Activated CD8-positive, alpha-beta memory T cell treated with anti-CD3 and anti-CD28 coated beads for 24 hours (primary cell): ENCODE results near the gene INTS6L.
A peak's percentile ranks its signal among the peaks of the same experiment; 100 is the strongest.
"Not testable (repeated sequence)": the region's sequence is repeated elsewhere in the genome, so short reads cannot be mapped to it uniquely, and the experiment has no call there.

Experiments
- DNase-seq: peaks from one replicate; pipeline ENCODE4 v3.0.0-alpha.2; 2020

INTS6L gene

GRCh38 chrX:135528756-135529155 lies 8.3 kb downstream of the INTS6L start:
- DNase-seq: no peak

GRCh38 chrX:135530097-135530496 lies 9.6 kb downstream of the INTS6L start:
- DNase-seq: no peak

- no peak for DNase-seq
Observed at GRCh38 chrX:135531813-135532212, 11.4 kb downstream of the INTS6L start.

GRCh38 chrX:135535077-135535940 lies 14.8 kb downstream of the INTS6L start:
- DNase-seq: no peak

- DNase-seq: no peak
Observed at GRCh38 chrX:135536877-135537276, 16.4 kb downstream of the INTS6L start.

- no peak for DNase-seq
Observed at GRCh38 chrX:135541351-135541750, 20.9 kb downstream of the INTS6L start.

GRCh38 chrX:135543172-135543571 lies 22.7 kb downstream of the INTS6L start:
- no peak for DNase-seq

- DNase-seq: no peak
Observed at GRCh38 chrX:135543924-135544323, 23.5 kb downstream of the INTS6L start.

- no peak for DNase-seq
Observed at GRCh38 chrX:135544338-135544948, 24.0 kb downstream of the INTS6L start.

GRCh38 chrX:135547767-135548166 lies 27.3 kb downstream of the INTS6L start:
- DNase-seq: no peak

- no peak for DNase-seq
Observed at GRCh38 chrX:135549519-135549918, 29.1 kb downstream of the INTS6L start.

- DNase-seq: no peak
Observed at GRCh38 chrX:135556055-135556454, 35.6 kb downstream of the INTS6L start.

GRCh38 chrX:135557344-135557743 lies 36.9 kb downstream of the INTS6L start:
- DNase-seq: no peak

GRCh38 chrX:135572436-135572835 lies 52.0 kb downstream of the INTS6L start:
- DNase-seq: no peak

- DNase-seq: no peak
Observed at GRCh38 chrX:135581496-135581895, 61.0 kb downstream of the INTS6L start.

GRCh38 chrX:135585153-135585552 lies 64.7 kb downstream of the INTS6L start:
- no peak for DNase-seq

- DNase-seq: no peak
Observed at GRCh38 chrX:135591871-135592270, 71.4 kb downstream of the INTS6L start.

GRCh38 chrX:135594049-135594448 lies 73.6 kb downstream of the INTS6L start:
- DNase-seq: not testable (repeated sequence)

GRCh38 chrX:135594453-135594852 lies 74.0 kb downstream of the INTS6L start:
- DNase-seq: not testable (repeated sequence)

- no peak for DNase-seq
Observed at GRCh38 chrX:135595543-135595942, 75.1 kb downstream of the INTS6L start.

- DNase-seq: peak; percentile 67
Observed at GRCh38 chrX:135596495-135596894, 76.0 kb downstream of the INTS6L start.

GRCh38 chrX:135605906-135606305 lies 85.4 kb downstream of the INTS6L start:
- no peak for DNase-seq

GRCh38 chrX:135624408-135625204 lies 104.1 kb downstream of the INTS6L start:
- DNase-seq: not testable (repeated sequence)

GRCh38 chrX:135625995-135626394 lies 105.5 kb downstream of the INTS6L start:
- no peak for DNase-seq
